Astrocyte of the cerebellum (primary cell): ENCODE data around the gene CDH4.

Source experiments
- DNase-seq: peaks from one replicate; pipeline ENCODE4 v3.0.0-alpha.2; 2011; ENCODE audit warnings: low read depth
- H3K4me3 ChIP-seq: 2 replicates; pipeline ENCODE4 v1.5.1; 2011; ENCODE audit warnings: mild to moderate bottlenecking, low read depth, low read length, moderate library complexity
- CTCF ChIP-seq: IDR thresholded peaks from 2 replicates; pipeline ENCODE4 v1.5.1; 2012; ENCODE audit warnings: low read length, low read depth, moderate library complexity, mild to moderate bottlenecking; ENCODE audit errors: missing control alignments
- in situ Hi-C: cut with HindIII; loops from 2 replicates; pipeline ENCODE4 v1.10.0; 2017; ENCODE audit warnings: low sequenced_read_pairs

Gene CDH4

GRCh38 chr20:61256365-61256764 is 4.3 kb downstream of the CDH4 start:
- in situ Hi-C loops = no loop called here
- no peak overlapping the region for H3K4me3 ChIP-seq
- TF ChIP-seq CTCF = no peak
- no peak for DNase-seq

- no peak for TF ChIP-seq CTCF
- no peak for DNase-seq
- in situ Hi-C loops = no loop called here
- no peak overlapping the region for H3K4me3 ChIP-seq
These were observed 4.8 kb downstream of the CDH4 start for GRCh38 chr20:61256824-61257223.

- no peak for TF ChIP-seq CTCF
- in situ Hi-C loops = no loop called here
- no peak for DNase-seq
- H3K4me3 ChIP-seq = no peak overlapping the region
These were observed 5.5 kb downstream of the CDH4 start for GRCh38 chr20:61257611-61258010.

GRCh38 chr20:61259741-61260140 is 7.7 kb downstream of the CDH4 start:
- TF ChIP-seq CTCF = no peak
- no peak overlapping the region for H3K4me3 ChIP-seq
- DNase-seq = no peak
- in situ Hi-C loops = no loop called here

GRCh38 chr20:61260905-61261304 is 8.8 kb downstream of the CDH4 start:
- TF ChIP-seq CTCF = peak; percentile 30
- no peak overlapping the region for H3K4me3 ChIP-seq
- in situ Hi-C loops = no loop called here
- DNase-seq = no peak

GRCh38 chr20:61262036-61262435 is 10.0 kb downstream of the CDH4 start:
- in situ Hi-C loops = no loop called here
- TF ChIP-seq CTCF = no peak
- H3K4me3 ChIP-seq = no peak overlapping the region
- no peak for DNase-seq

- H3K4me3 ChIP-seq = no peak overlapping the region
- in situ Hi-C loops = no loop called here
- TF ChIP-seq CTCF = no peak
- no peak for DNase-seq
These were observed 10.5 kb downstream of the CDH4 start for GRCh38 chr20:61262514-61262913.
